K562 (cell line): ENCODE measurements around the gene TENT4B. TPM values are rescaled to one million over a fixed set of nuclear protein-coding genes. Genes with fewer than 3 reads are reported as not detected.

Experiments used
- ATAC-seq: fragments of 200-7000 bp; cut with Tn5 transposase; 3 replicates; pipeline ENCODE4 v1.9.1; 2020; ENCODE audit warnings: moderate library complexity
- BruUV-seq: library from RNA; stranded (reverse); fragments of 400-500 nt; replicated peaks from 2 replicates; lab custom pipeline; 2021; lab: Mats Ljungman, UMichigan
- CTCF ChIA-PET: fragments of 300-600 bp; formaldehyde crosslinking; extraction: SDS; loops from one replicate; lab custom pipeline; 2021; ENCODE audit warnings: low intra/inter-chr PET ratio; lab: Yijun Ruan, JAX
- POLR2A ChIA-PET: fragments of 300-600, 350-650 bp; sonication (Branson Sonifier 250); formaldehyde crosslinking; extraction: SDS; loops from one replicate; lab custom pipeline; 2021; ENCODE audit warnings: antibody characterized with exemption, inconsistent platforms; lab: Yijun Ruan, JAX
- DNase-seq, 4 experiments: peaks; one replicate each; pipeline versions ENCODE4 v3.0.0 to v3.0.0-alpha.2; 2011 to 2018; ENCODE audit warnings: low spot score in 3 of 4, mixed read lengths in 3 of 4; ENCODE audit errors: extremely low read depth in 1 of 4
- FAIRE-seq: peaks from 2 replicates; lab custom pipeline; 2011; peaks lifted over from hg19 to GRCh38; lab: Jason Lieb, UNC
- H2AFZ ChIP-seq: 2 replicates; pipeline ENCODE4 v1.6.0; 2011; ENCODE audit warnings: low read depth, low read length, control low read depth, inconsistent platforms
- H3K27ac ChIP-seq: fragments of 200-600 bp; 3 replicates; pipeline ENCODE4 v1.8.0; 2011; ENCODE audit warnings: low read depth, mild to moderate bottlenecking, control low read depth, inconsistent platforms, low read length, moderate library complexity, mixed read lengths; ENCODE audit errors: extremely low read depth
- H3K27me3 ChIP-seq, 2 experiments: fragments of 300-600 bp in 1 of 2; 2 replicates in 1 of 2; 3 replicates in 1 of 2; pipeline versions ENCODE4 v1.6.0 to v1.8.0; 2011; ENCODE audit warnings: inconsistent platforms in 2 of 2, low read length in 2 of 2, mild to moderate bottlenecking in 1 of 2, mixed read lengths in 1 of 2, moderate library complexity in 1 of 2; ENCODE audit not compliant: control insufficient read depth in 2 of 2, insufficient read depth in 2 of 2
- H3K36me3 ChIP-seq: fragments of 300-600 bp; 3 replicates; pipeline ENCODE4 v1.8.0; 2011; ENCODE audit warnings: mild to moderate bottlenecking, low read length, inconsistent platforms; ENCODE audit not compliant: control insufficient read depth, insufficient read depth
- H3K4me1 ChIP-seq, 2 experiments: fragments of 200-600 bp in 1 of 2; replicated peaks in 1 of 2; 2 replicates in 1 of 2; 3 replicates in 1 of 2; pipeline versions ENCODE4 v1.5.1 to v1.8.0; 2011; ENCODE audit warnings: inconsistent platforms in 2 of 2, low read length in 2 of 2, mild to moderate bottlenecking in 1 of 2, mixed read lengths in 1 of 2, moderate library complexity in 1 of 2; ENCODE audit not compliant: control insufficient read depth in 2 of 2, insufficient read depth in 2 of 2
- H3K4me2 ChIP-seq: 2 replicates; pipeline ENCODE4 v1.6.1; 2011; ENCODE audit warnings: low read length, control low read depth, inconsistent platforms, mixed read lengths; ENCODE audit not compliant: insufficient read depth
- H3K4me3 ChIP-seq: fragments of 200-600 bp; sonication (generic), shearing (Covaris generic); 2 replicates; pipeline ENCODE4 v1.5.1; 2016; ENCODE audit warnings: control low read depth, inconsistent platforms
- H3K79me2 ChIP-seq: fragments of 200-600 bp; 3 replicates; pipeline ENCODE4 v1.8.0; 2011; ENCODE audit warnings: low read length, inconsistent platforms; ENCODE audit not compliant: control insufficient read depth, insufficient read depth
- H3K9ac ChIP-seq, 2 experiments: 2 replicates each; pipeline versions ENCODE4 v1.6.0 to v1.6.1; 2011; ENCODE audit warnings: low read depth in 2 of 2, low read length in 2 of 2, control low read depth in 1 of 2, inconsistent platforms in 1 of 2, mild to moderate bottlenecking in 1 of 2, mixed read lengths in 1 of 2; ENCODE audit not compliant: insufficient read depth in 1 of 2
- H3K9me1 ChIP-seq: one replicate; pipeline ENCODE4 v1.6.0; 2011; ENCODE audit warnings: inconsistent platforms, mild to moderate bottlenecking, low read length, moderate library complexity; ENCODE audit not compliant: control insufficient read depth, insufficient read depth
- H3K9me3 ChIP-seq: replicated peaks from 2 replicates; pipeline ENCODE4 v1.5.1; 2011; ENCODE audit warnings: low read depth, low read length, inconsistent platforms; ENCODE audit not compliant: control insufficient read depth, insufficient read depth
- H4K20me1 ChIP-seq: replicated peaks from 2 replicates; pipeline ENCODE4 v1.6.1; 2011; ENCODE audit warnings: low read length, inconsistent platforms, mixed read lengths; ENCODE audit not compliant: control insufficient read depth, insufficient read depth
- ARNT ChIP-seq, 2 experiments: fragments of 450-650 bp; IDR thresholded peaks; 2 replicates each; pipeline ENCODE4 v1.6.1; 2016; ENCODE audit warnings: mild to moderate bottlenecking in 1 of 2
- ELF1 ChIP-seq: fragments of 200-800 bp; sonication (Bioruptor generic); IDR thresholded peaks from 2 replicates; pipeline ENCODE4 v1.6.1; 2016; ENCODE audit warnings: missing genetic modification characterization, missing compliant biosample characterization
- POLR3G ChIP-seq: IDR thresholded peaks from 2 replicates; pipeline ENCODE4 v1.6.1; 2011; ENCODE audit not compliant: insufficient read length, insufficient replicate concordance; ENCODE audit errors: extremely low read depth
- REST ChIP-seq, 2 experiments: fragments of 450-650 bp; formaldehyde crosslinking in 1 of 2; IDR thresholded peaks; 2 replicates each; pipeline versions ENCODE4 v1.4.0 to v1.6.1; 2014 to 2020; ENCODE audit warnings: mild to moderate bottlenecking in 2 of 2, borderline replicate concordance in 1 of 2, low read depth in 1 of 2
- SMARCA4 ChIP-seq: fragments of 450-650 bp; IDR thresholded peaks from 2 replicates; pipeline ENCODE4 v1.6.1; 2016
- SRF ChIP-seq, 2 experiments: fragments of 250-450, 450-650 bp in 1 of 2; sonication (Bioruptor Pico) in 1 of 2; sonication (generic) in 1 of 2; formaldehyde crosslinking; IDR thresholded peaks; 2 replicates each; pipeline versions ENCODE4 v1.5.0 to v1.5.1; 2020 to 2022; ENCODE audit warnings: mild to moderate bottlenecking in 1 of 2, missing genetic modification reagents in 1 of 2
- YY1 ChIP-seq, 3 experiments: IDR thresholded peaks; 2 replicates each; pipeline ENCODE4 v1.6.1; 2011; ENCODE audit warnings: low read length in 2 of 3, mild to moderate bottlenecking in 2 of 3, moderate library complexity in 2 of 3, borderline replicate concordance in 1 of 3, control low read depth in 1 of 3, low read depth in 1 of 3; ENCODE audit not compliant: insufficient read depth in 3 of 3, insufficient replicate concordance in 2 of 3, control insufficient read depth in 1 of 3, insufficient read length in 1 of 3; ENCODE audit errors: extremely low read depth in 1 of 3
- WGBS: fragments of 100-300 bp; shearing (Covaris generic); methylation state at CpG from one replicate; pipeline ENCODE4 v1.1.6; 2016; ENCODE audit warnings: low coverage, mixed read lengths; ENCODE audit not compliant: insufficient coverage; ENCODE audit errors: missing lambda C conversion rate; 5-methylcytosine and 5-hydroxymethylcytosine counted together
- in situ Hi-C: fragments of 300-500 bp; cut with MboI; formaldehyde crosslinking; loops from 4 replicates; pipeline ENCODE4 v1.15.0; 2018; ENCODE audit warnings: inconsistent platforms, mixed read lengths
- intact Hi-C: fragments of 100-400 bp; cut with micrococcal nuclease; formaldehyde crosslinking; loops from 2 replicates; pipeline ENCODE4 v1.14.2; 2022
- polyA plus RNA-seq, 8 experiments: library from polyadenylated mRNA; depleted of rRNA in 4 of 8; stranded (reverse) in 5 of 8; unstranded in 3 of 8; fragments of >200 nt; fragmentation: Nextera tagmentation in 2 of 8; fragmentation: Illumina TruSeq in 1 of 8; extraction: Ambion mirVana in 2 of 8; extraction: Trizol in 1 of 8; gene quantifications; 2 replicates each; pipeline versions ENCODE4 v1.2.1 to v1.2.3, GENCODE V29; 2011 to 2014; ENCODE audit warnings: inconsistent platforms in 1 of 8, missing spikeins in 1 of 8
- total RNA-seq, 7 experiments: library from RNA; depleted of rRNA in 6 of 7; stranded (reverse); fragments of >200 nt in 6 of 7; fragmentation: Illumina TruSeq in 2 of 7; extraction: Trizol in 2 of 7; gene quantifications; 2 replicates each; pipeline versions ENCODE4 v1.2.1 to v1.2.3, GENCODE V29; 2011 to 2021; ENCODE audit warnings: low replicate concordance in 1 of 7

TENT4B gene
- total and polyA plus RNA-seq, 9 of the 15 experiments (the other 6 are each of a cell fraction or from before 2014, with no cell fraction given) = 5.2 to 8.4 (median 7.0) TPM

GRCh38 chr16:50267151-50267631 is 114.1 kb downstream of the TENT4B start:
- H3K4me2 ChIP-seq = peak overlapping the region; percentile 84
- CTCF ChIA-PET = interaction anchor here (0.6 kb wide), 1 partner anchor 53 kb away, joined by 3 read pairs; no protein-coding TSS in a partner anchor

More at GRCh38 chr16:50267151-50267631, 114.1 kb downstream of the TENT4B start:
- POLR2A ChIA-PET = interaction anchor here (0.6 to 2.8 kb wide), 5 partner anchors 11 to 27 kb away, joined by 3 to 13 read pairs (median 5); no protein-coding TSS in a partner anchor
- DNase-seq (no peak), ATAC-seq (peak; percentile 3)
- H3K9me1 ChIP-seq = no peaks in the 10 kb centered on the region
- H3K4me3 ChIP-seq = peak overlapping the region; percentile 54
- H3K27ac ChIP-seq = peak overlapping the region; percentile 91
- 3% methylated on average over 7 of the region's 8 CpGs for WGBS
- in situ Hi-C loops = loop anchor here (25.0 kb wide), 1 partner anchor 1655 kb away; the partner anchor contains the start of gene N4BP1
- peaks cover 98% of the 10 kb centered on the region for H3K79me2 ChIP-seq
- H3K9ac ChIP-seq = peak overlapping the region; percentile 83 to 95
- TF ChIP-seq SMARCA4 = no peak
- TF ChIP-seq REST (IDR thresholded peaks at IDR 0.05; ENCODE audit: borderline replicate concordance) = peak; percentile 10; the same call in 1 of the 2 replicates
- TF ChIP-seq REST (CRISPR knock-in tag; IDR thresholded peaks at IDR 0.05; ENCODE audit: low read depth) = no peak
- 0 out of 2 replicates have a peak, but pooled peaks have one; percentile 9 for TF ChIP-seq ELF1
- peak in 1 of 3 experiments; percentile 74 for TF ChIP-seq YY1 (IDR thresholded peaks at IDR 0.05; ENCODE audit: borderline replicate concordance in 1 of 3, control insufficient read depth in 1 of 3, extremely low read depth in 1 of 3, insufficient read depth in 3 of 3, insufficient read length in 1 of 3, insufficient replicate concordance in 2 of 3, low read depth in 1 of 3, low read length in 2 of 3)
- no peak for TF ChIP-seq POLR3G
- TF ChIP-seq SRF (CRISPR knock-in tag; IDR thresholded peaks at IDR 0.05) = peak in 1 of 2 experiments; percentile 60; a peak in 1 of 4 replicates
- TF ChIP-seq ARNT (IDR thresholded peaks at IDR 0.05) = peak in 1 of 2 experiments; percentile 72; a peak in 1 of 4 replicates
- TF ChIP-seq, all 486 proteins: peak for 5
- intact Hi-C loops = no loop called here
- FAIRE-seq = no peak
- no peaks in the 10 kb centered on the region for H3K27me3 ChIP-seq
- peaks cover 63 to 87% of the 10 kb centered on the region in 2 experiments for H3K4me1 ChIP-seq
- peaks cover 28% of the 10 kb centered on the region; the same call in 2 of the 3 replicates for H3K36me3 ChIP-seq
- H2AFZ ChIP-seq = peak overlapping the region; percentile 11; the same call in 1 of the 2 replicates
- H3K9me3 ChIP-seq = no peaks in the 10 kb centered on the region
- no TSS peak for BruUV-seq
- 0 out of 2 replicates have a peak, but pooled peaks cover 1% of the 10 kb centered on the region for H4K20me1 ChIP-seq
